ENCODE measurements around the gene TNS4. TPM values are rescaled to one million over a fixed set of nuclear protein-coding genes. Genes with fewer than 3 reads are reported as not detected.
A peak's percentile ranks its signal among the peaks of the same experiment; 100 is the strongest.

TNS4 gene
- polyA plus RNA-seq, 2 of the 4 experiments (the other 2 are of a cell fraction), result 24.2 to 73.5 TPM

DNA sequence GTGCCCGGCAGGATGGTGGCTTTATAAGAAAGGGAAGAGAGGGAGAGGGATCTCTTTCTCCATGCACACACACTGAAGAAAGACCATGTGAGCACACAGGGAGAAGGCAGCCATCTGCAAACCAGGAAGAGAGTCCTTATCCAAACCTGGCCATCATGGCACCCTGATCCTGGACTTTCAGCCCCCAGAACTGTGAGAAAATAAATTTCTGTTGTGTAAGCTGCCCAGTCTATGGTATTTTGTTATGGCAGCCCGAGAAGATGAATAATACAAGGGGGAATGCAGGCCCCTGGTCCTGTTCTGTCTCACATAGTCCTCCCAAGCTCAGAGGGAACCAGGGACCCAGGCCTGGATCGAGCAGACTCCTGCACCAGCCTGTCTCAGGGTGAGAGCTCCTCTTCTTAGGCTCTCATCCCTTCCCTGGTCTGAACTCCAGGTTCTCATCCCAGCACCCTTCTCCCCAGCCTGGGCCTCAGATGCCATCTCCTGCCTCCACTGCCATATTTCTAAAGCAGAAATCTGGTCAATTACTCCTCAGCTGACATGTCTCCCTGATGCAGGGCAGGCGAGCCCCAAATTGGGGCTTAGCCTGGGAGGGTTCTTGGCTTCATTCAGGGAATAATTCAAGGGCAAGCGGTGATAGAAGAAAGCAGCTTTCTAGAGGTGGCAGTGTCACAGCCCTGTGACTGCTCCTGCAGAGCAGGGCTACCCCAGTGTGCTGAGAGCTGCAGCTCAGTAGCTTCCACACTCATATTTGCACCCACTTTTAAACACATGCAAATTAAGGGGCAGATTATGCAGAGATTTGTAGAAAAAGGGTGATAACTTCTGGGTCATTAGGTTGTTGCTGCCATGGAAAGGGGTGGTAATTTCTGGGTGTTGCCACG is 29.3 kb downstream of the TNS4 start:
- POLR2A ChIA-PET, result interaction anchor here (0.5 to 12.0 kb wide), 16 partner anchors 8 to 421 kb away, joined by 3 to 177 read pairs (median 4); no protein-coding TSS in a partner anchor
- TF ChIP-seq ATOH8 (CRISPR knock-in tag; IDR thresholded peaks at IDR 0.05; ENCODE audit: low read depth), result peak; percentile 10
- TF ChIP-seq RAD21 (conservative IDR thresholded peaks at IDR 0.05 in 1 of 2, IDR thresholded peaks at IDR 0.05 in 1 of 2), result 0 out of 5 replicates have a peak, but pooled peaks of 1 of the 2 experiments have one; percentile 1
- 0 out of 2 replicates have a peak, but pooled peaks have one; percentile 35 for TF ChIP-seq EHF (CRISPR knock-in tag; IDR thresholded peaks at IDR 0.05)
- TF ChIP-seq SMC3 (IDR thresholded peaks at IDR 0.05), result no peak
- TF ChIP-seq, protein P1, sequence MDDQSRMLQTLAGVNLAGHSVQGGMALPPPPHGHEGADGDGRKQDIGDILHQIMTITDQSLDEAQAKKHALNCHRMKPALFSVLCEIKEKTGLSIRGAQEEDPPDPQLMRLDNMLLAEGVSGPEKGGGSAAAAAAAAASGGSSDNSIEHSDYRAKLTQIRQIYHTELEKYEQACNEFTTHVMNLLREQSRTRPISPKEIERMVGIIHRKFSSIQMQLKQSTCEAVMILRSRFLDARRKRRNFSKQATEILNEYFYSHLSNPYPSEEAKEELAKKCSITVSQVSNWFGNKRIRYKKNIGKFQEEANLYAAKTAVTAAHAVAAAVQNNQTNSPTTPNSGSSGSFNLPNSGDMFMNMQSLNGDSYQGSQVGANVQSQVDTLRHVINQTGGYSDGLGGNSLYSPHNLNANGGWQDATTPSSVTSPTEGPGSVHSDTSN (IDR thresholded peaks at IDR 0.05), result no peak; the same call in none of the 2 replicates
- TF ChIP-seq CBX2 (IDR thresholded peaks at IDR 0.05; ENCODE audit: borderline replicate concordance, low read depth), result no peak
- TF ChIP-seq ZSCAN20 (CRISPR knock-in tag; IDR thresholded peaks at IDR 0.05), result 0 out of 2 replicates have a peak, but pooled peaks have one; percentile 39
- no peak for TF ChIP-seq CHD4 (IDR thresholded peaks at IDR 0.05; ENCODE audit: borderline replicate concordance)
- no peak for TF ChIP-seq POLR2A (IDR thresholded peaks at IDR 0.05; ENCODE audit: low read length)
- TF ChIP-seq, protein P2, sequence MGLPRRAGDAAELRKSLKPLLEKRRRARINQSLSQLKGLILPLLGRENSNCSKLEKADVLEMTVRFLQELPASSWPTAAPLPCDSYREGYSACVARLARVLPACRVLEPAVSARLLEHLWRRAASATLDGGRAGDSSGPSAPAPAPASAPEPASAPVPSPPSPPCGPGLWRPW (IDR thresholded peaks at IDR 0.05), result no peak
- TF ChIP-seq ZC3H11A (IDR thresholded peaks at IDR 0.05), result no peak
- no peak for TF ChIP-seq MYC (IDR thresholded peaks at IDR 0.05; ENCODE audit: borderline replicate concordance, low read length)
- TF ChIP-seq RCOR1 (IDR thresholded peaks at IDR 0.05; ENCODE audit: low read depth, low read length), result 0 out of 2 replicates have a peak, but pooled peaks have one; percentile 3
- TF ChIP-seq JUN (IDR thresholded peaks at IDR 0.05), result peak in 1 of 2 experiments; percentile 28; a peak in 1 of 5 replicates
- peak; percentile 93 for TF ChIP-seq POLR2AphosphoS2 (conservative IDR thresholded peaks at IDR 0.05; ENCODE audit: low read length)
- peak; percentile 7; the same call in 1 of the 2 replicates for TF ChIP-seq MAZ (IDR thresholded peaks at IDR 0.05; ENCODE audit: borderline replicate concordance, low read depth, low read length)
- peak; percentile 86 for TF ChIP-seq TFCP2L1 (CRISPR knock-in tag; IDR thresholded peaks at IDR 0.05)
- no peak for TF ChIP-seq KDM1A (IDR thresholded peaks at IDR 0.05; ENCODE audit: low read depth)
- TF ChIP-seq, protein P3, sequence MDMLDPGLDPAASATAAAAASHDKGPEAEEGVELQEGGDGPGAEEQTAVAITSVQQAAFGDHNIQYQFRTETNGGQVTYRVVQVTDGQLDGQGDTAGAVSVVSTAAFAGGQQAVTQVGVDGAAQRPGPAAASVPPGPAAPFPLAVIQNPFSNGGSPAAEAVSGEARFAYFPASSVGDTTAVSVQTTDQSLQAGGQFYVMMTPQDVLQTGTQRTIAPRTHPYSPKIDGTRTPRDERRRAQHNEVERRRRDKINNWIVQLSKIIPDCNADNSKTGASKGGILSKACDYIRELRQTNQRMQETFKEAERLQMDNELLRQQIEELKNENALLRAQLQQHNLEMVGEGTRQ (IDR thresholded peaks at IDR 0.05), result no peak
- no peak for TF ChIP-seq NFE2L2 (conservative IDR thresholded peaks at IDR 0.05; ENCODE audit: low read length)
- 0 out of 2 replicates have a peak, but pooled peaks have one; percentile 17 for TF ChIP-seq MAX (IDR thresholded peaks at IDR 0.05)
- TF ChIP-seq CTCF (IDR thresholded peaks at IDR 0.05), result no peak
- TF ChIP-seq RARB (CRISPR knock-in tag; IDR thresholded peaks at IDR 0.05), result peak; percentile 75
- no peak for TF ChIP-seq PHF8 (IDR thresholded peaks at IDR 0.05; ENCODE audit: borderline replicate concordance, low read depth)
- TF ChIP-seq ZNF302 (CRISPR knock-in tag; IDR thresholded peaks at IDR 0.05), result no peak
- TF ChIP-seq KDM5A (IDR thresholded peaks at IDR 0.05), result no peak
- TF ChIP-seq HEYL (CRISPR knock-in tag; IDR thresholded peaks at IDR 0.05), result no peak
- TF ChIP-seq, protein P4, sequence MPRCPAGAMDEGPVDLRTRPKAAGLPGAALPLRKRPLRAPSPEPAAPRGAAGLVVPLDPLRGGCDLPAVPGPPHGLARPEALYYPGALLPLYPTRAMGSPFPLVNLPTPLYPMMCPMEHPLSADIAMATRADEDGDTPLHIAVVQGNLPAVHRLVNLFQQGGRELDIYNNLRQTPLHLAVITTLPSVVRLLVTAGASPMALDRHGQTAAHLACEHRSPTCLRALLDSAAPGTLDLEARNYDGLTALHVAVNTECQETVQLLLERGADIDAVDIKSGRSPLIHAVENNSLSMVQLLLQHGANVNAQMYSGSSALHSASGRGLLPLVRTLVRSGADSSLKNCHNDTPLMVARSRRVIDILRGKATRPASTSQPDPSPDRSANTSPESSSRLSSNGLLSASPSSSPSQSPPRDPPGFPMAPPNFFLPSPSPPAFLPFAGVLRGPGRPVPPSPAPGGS (IDR thresholded peaks at IDR 0.05), result no peak; the same call in 2 of the 3 replicates
- peak; percentile 93; the same call in 1 of the 2 replicates for TF ChIP-seq TP53 (CRISPR knock-in tag; IDR thresholded peaks at IDR 0.05)
- TF ChIP-seq HOXB13 (CRISPR knock-in tag; IDR thresholded peaks at IDR 0.05; ENCODE audit: low read depth), result no peak
- no peak for TF ChIP-seq FOSL2 (IDR thresholded peaks at IDR 0.05)
- peak; percentile 56 for TF ChIP-seq FOSL2 (CRISPR knock-in tag; IDR thresholded peaks at IDR 0.05)
- no peak for TF ChIP-seq HDAC2 (IDR thresholded peaks at IDR 0.05)
- TF ChIP-seq CHD2 (IDR thresholded peaks at IDR 0.05; ENCODE audit: low read length, partially characterized antibody), result peak; percentile 5

More for the DNA sequence above, 29.3 kb downstream of the TNS4 start:
- Histone ChIP-seq H3K9me3 (no peaks in the 10 kb centered on the region), H3K4me3 (no peak overlapping the region), H3K4me2 (peak overlapping the region; percentile 47), H3K4me1 (peaks cover 78% of the 10 kb centered on the region), H3K27ac (peak overlapping the region; percentile 96 to 97)
- peak in 1 of 2 experiments; percentile 72 for DNase-seq (ENCODE audit: low read depth in 1 of 2, low spot score in 1 of 2)
- 51% methylated on average over 6 of the region's 6 CpGs for WGBS (ENCODE audit: missing lambda C conversion rate)
- FAIRE-seq, result peak; percentile 80
- CTCF ChIA-PET, result interaction anchor here (0.6 to 37.5 kb wide), 16 partner anchors 11 to 114 kb away, joined by 3 to 822 read pairs (median 5); partner anchors contain the start of gene IGFBP4
- peak; percentile 6 to 30; a peak in 4 of 6 replicates for ATAC-seq
